K562 (cell line): ENCODE measurements around the gene CCDC192. TPM values are rescaled to one million over a fixed set of nuclear protein-coding genes. Genes with fewer than 3 reads are reported as not detected.

Experiments
- ATAC-seq: fragments of 200-7000 bp; cut with Tn5 transposase; 3 replicates; pipeline ENCODE4 v1.9.1; 2020; ENCODE audit warnings: moderate library complexity
- BruUV-seq: library from RNA; stranded (reverse); fragments of 400-500 nt; replicated peaks from 2 replicates; lab custom pipeline; 2021; lab: Mats Ljungman, UMichigan
- CTCF ChIA-PET: fragments of 300-600 bp; formaldehyde crosslinking; extraction: SDS; loops from one replicate; lab custom pipeline; 2021; ENCODE audit warnings: low intra/inter-chr PET ratio; lab: Yijun Ruan, JAX
- POLR2A ChIA-PET: fragments of 300-600, 350-650 bp; sonication (Branson Sonifier 250); formaldehyde crosslinking; extraction: SDS; loops from one replicate; lab custom pipeline; 2021; ENCODE audit warnings: antibody characterized with exemption, inconsistent platforms; lab: Yijun Ruan, JAX
- DNase-seq, 4 experiments: peaks; one replicate each; pipeline versions ENCODE4 v3.0.0 to v3.0.0-alpha.2; 2011 to 2018; ENCODE audit warnings: low spot score in 3 of 4, mixed read lengths in 3 of 4; ENCODE audit errors: extremely low read depth in 1 of 4
- FAIRE-seq: peaks from 2 replicates; lab custom pipeline; 2011; peaks lifted over from hg19 to GRCh38; lab: Jason Lieb, UNC
- H2AFZ ChIP-seq: 2 replicates; pipeline ENCODE4 v1.6.0; 2011; ENCODE audit warnings: low read depth, low read length, control low read depth, inconsistent platforms
- H3K27ac ChIP-seq: fragments of 200-600 bp; 3 replicates; pipeline ENCODE4 v1.8.0; 2011; ENCODE audit warnings: low read depth, mild to moderate bottlenecking, control low read depth, inconsistent platforms, low read length, moderate library complexity, mixed read lengths; ENCODE audit errors: extremely low read depth
- H3K27me3 ChIP-seq, 2 experiments: fragments of 300-600 bp in 1 of 2; 2 replicates in 1 of 2; 3 replicates in 1 of 2; pipeline versions ENCODE4 v1.6.0 to v1.8.0; 2011; ENCODE audit warnings: inconsistent platforms in 2 of 2, low read length in 2 of 2, mild to moderate bottlenecking in 1 of 2, mixed read lengths in 1 of 2, moderate library complexity in 1 of 2; ENCODE audit not compliant: control insufficient read depth in 2 of 2, insufficient read depth in 2 of 2
- H3K36me3 ChIP-seq: fragments of 300-600 bp; 3 replicates; pipeline ENCODE4 v1.8.0; 2011; ENCODE audit warnings: mild to moderate bottlenecking, low read length, inconsistent platforms; ENCODE audit not compliant: control insufficient read depth, insufficient read depth
- H3K4me1 ChIP-seq, 2 experiments: fragments of 200-600 bp in 1 of 2; replicated peaks in 1 of 2; 2 replicates in 1 of 2; 3 replicates in 1 of 2; pipeline versions ENCODE4 v1.5.1 to v1.8.0; 2011; ENCODE audit warnings: inconsistent platforms in 2 of 2, low read length in 2 of 2, mild to moderate bottlenecking in 1 of 2, mixed read lengths in 1 of 2, moderate library complexity in 1 of 2; ENCODE audit not compliant: control insufficient read depth in 2 of 2, insufficient read depth in 2 of 2
- H3K4me2 ChIP-seq: 2 replicates; pipeline ENCODE4 v1.6.1; 2011; ENCODE audit warnings: low read length, control low read depth, inconsistent platforms, mixed read lengths; ENCODE audit not compliant: insufficient read depth
- H3K4me3 ChIP-seq: fragments of 200-600 bp; sonication (generic), shearing (Covaris generic); 2 replicates; pipeline ENCODE4 v1.5.1; 2016; ENCODE audit warnings: control low read depth, inconsistent platforms
- H3K79me2 ChIP-seq: fragments of 200-600 bp; 3 replicates; pipeline ENCODE4 v1.8.0; 2011; ENCODE audit warnings: low read length, inconsistent platforms; ENCODE audit not compliant: control insufficient read depth, insufficient read depth
- H3K9ac ChIP-seq, 2 experiments: 2 replicates each; pipeline versions ENCODE4 v1.6.0 to v1.6.1; 2011; ENCODE audit warnings: low read depth in 2 of 2, low read length in 2 of 2, control low read depth in 1 of 2, inconsistent platforms in 1 of 2, mild to moderate bottlenecking in 1 of 2, mixed read lengths in 1 of 2; ENCODE audit not compliant: insufficient read depth in 1 of 2
- H3K9me1 ChIP-seq: one replicate; pipeline ENCODE4 v1.6.0; 2011; ENCODE audit warnings: inconsistent platforms, mild to moderate bottlenecking, low read length, moderate library complexity; ENCODE audit not compliant: control insufficient read depth, insufficient read depth
- H3K9me3 ChIP-seq: replicated peaks from 2 replicates; pipeline ENCODE4 v1.5.1; 2011; ENCODE audit warnings: low read depth, low read length, inconsistent platforms; ENCODE audit not compliant: control insufficient read depth, insufficient read depth
- H4K20me1 ChIP-seq: replicated peaks from 2 replicates; pipeline ENCODE4 v1.6.1; 2011; ENCODE audit warnings: low read length, inconsistent platforms, mixed read lengths; ENCODE audit not compliant: control insufficient read depth, insufficient read depth
- BCOR ChIP-seq: fragments of 450-650 bp; IDR thresholded peaks from 2 replicates; pipeline ENCODE4 v1.6.1; 2016
- CHD4 ChIP-seq: fragments of 200-600 bp; sonication (generic); IDR thresholded peaks from 3 replicates; pipeline ENCODE4 v1.6.1; 2012; ENCODE audit warnings: low read depth, mild to moderate bottlenecking, mixed read lengths, low read length, inconsistent platforms; ENCODE audit not compliant: insufficient read depth, insufficient replicate concordance, poor library complexity, severe bottlenecking
- FOXK2 ChIP-seq, 2 experiments: fragments of 450-650 bp; IDR thresholded peaks in 1 of 2; conservative IDR thresholded peaks in 1 of 2; 2 replicates each; pipeline ENCODE4 v1.6.1; 2016; ENCODE audit warnings: low read depth in 2 of 2, mild to moderate bottlenecking in 1 of 2
- GABPA ChIP-seq: fragments of 200-800 bp; sonication (Bioruptor generic); conservative IDR thresholded peaks from 2 replicates; pipeline ENCODE4 v1.6.1; 2016; ENCODE audit warnings: low read depth, missing genetic modification characterization, missing compliant biosample characterization
- HDAC2 ChIP-seq: fragments of 450-650 bp; IDR thresholded peaks from 2 replicates; pipeline ENCODE4 v1.6.1; 2016; ENCODE audit warnings: mild to moderate bottlenecking
- KDM2B ChIP-seq: fragments of 250-450 bp; sonication (Bioruptor Pico); IDR thresholded peaks from 2 replicates; pipeline ENCODE4 v1.8.0; 2021; ENCODE audit warnings: mild to moderate bottlenecking, moderate library complexity
- NFRKB ChIP-seq: fragments of 450-650 bp; IDR thresholded peaks from 2 replicates; pipeline ENCODE4 v1.6.1; 2016; ENCODE audit warnings: low read depth
- NRF1 ChIP-seq, 2 experiments: fragments of 450-650 bp; IDR thresholded peaks in 1 of 2; conservative IDR thresholded peaks in 1 of 2; 2 replicates each; pipeline ENCODE4 v1.6.1; 2014; ENCODE audit warnings: mild to moderate bottlenecking in 2 of 2
- NUFIP1 ChIP-seq: fragments of 450-650 bp; IDR thresholded peaks from 2 replicates; pipeline ENCODE4 v1.6.1; 2018; ENCODE audit not compliant: partially characterized antibody
- PHF8 ChIP-seq: fragments of 200-600 bp; sonication (generic); IDR thresholded peaks from 2 replicates; pipeline ENCODE4 v1.6.1; 2012; ENCODE audit warnings: mixed run types, mild to moderate bottlenecking, inconsistent platforms, low read length, moderate library complexity, borderline replicate concordance
- POLR2A ChIP-seq: fragments of 450-650 bp; conservative IDR thresholded peaks from 2 replicates; pipeline ENCODE4 v1.6.1; 2016
- RBM25 ChIP-seq: fragments of 200-400 bp; formaldehyde crosslinking; IDR thresholded peaks from 2 replicates; pipeline ENCODE4 v1.6.1; 2018; ENCODE audit warnings: low read length, low read depth, moderate library complexity; ENCODE audit not compliant: severe bottlenecking
- TAF9B ChIP-seq: fragments of 450-650 bp; IDR thresholded peaks from 2 replicates; pipeline ENCODE4 v1.6.1; 2018; ENCODE audit warnings: mild to moderate bottlenecking; ENCODE audit not compliant: partially characterized antibody
- YY1 ChIP-seq, 3 experiments: IDR thresholded peaks; 2 replicates each; pipeline ENCODE4 v1.6.1; 2011; ENCODE audit warnings: low read length in 2 of 3, mild to moderate bottlenecking in 2 of 3, moderate library complexity in 2 of 3, borderline replicate concordance in 1 of 3, control low read depth in 1 of 3, low read depth in 1 of 3; ENCODE audit not compliant: insufficient read depth in 3 of 3, insufficient replicate concordance in 2 of 3, control insufficient read depth in 1 of 3, insufficient read length in 1 of 3; ENCODE audit errors: extremely low read depth in 1 of 3
- WGBS: fragments of 100-300 bp; shearing (Covaris generic); methylation state at CpG from one replicate; pipeline ENCODE4 v1.1.6; 2016; ENCODE audit warnings: low coverage, mixed read lengths; ENCODE audit not compliant: insufficient coverage; ENCODE audit errors: missing lambda C conversion rate; 5-methylcytosine and 5-hydroxymethylcytosine counted together
- in situ Hi-C: fragments of 300-500 bp; cut with MboI; formaldehyde crosslinking; loops from 4 replicates; pipeline ENCODE4 v1.15.0; 2018; ENCODE audit warnings: inconsistent platforms, mixed read lengths
- intact Hi-C: fragments of 100-400 bp; cut with micrococcal nuclease; formaldehyde crosslinking; loops from 2 replicates; pipeline ENCODE4 v1.14.2; 2022
- polyA plus RNA-seq, 8 experiments: library from polyadenylated mRNA; depleted of rRNA in 4 of 8; stranded (reverse) in 5 of 8; unstranded in 3 of 8; fragments of >200 nt; fragmentation: Nextera tagmentation in 2 of 8; fragmentation: Illumina TruSeq in 1 of 8; extraction: Ambion mirVana in 2 of 8; extraction: Trizol in 1 of 8; gene quantifications; 2 replicates each; pipeline versions ENCODE4 v1.2.1 to v1.2.3, GENCODE V29; 2011 to 2014; ENCODE audit warnings: inconsistent platforms in 1 of 8, missing spikeins in 1 of 8
- total RNA-seq, 7 experiments: library from RNA; depleted of rRNA in 6 of 7; stranded (reverse); fragments of >200 nt in 6 of 7; fragmentation: Illumina TruSeq in 2 of 7; extraction: Trizol in 2 of 7; gene quantifications; 2 replicates each; pipeline versions ENCODE4 v1.2.1 to v1.2.3, GENCODE V29; 2011 to 2021; ENCODE audit warnings: low replicate concordance in 1 of 7
- TF ChIP-seq, protein P1 (sequence below): fragments of 450-650 bp; IDR thresholded peaks from 2 replicates; pipeline ENCODE4 v1.6.1; 2017; ENCODE audit warnings: antibody characterized with exemption, mild to moderate bottlenecking

The CCDC192 gene
- total and polyA plus RNA-seq, 9 of the 15 experiments (the other 6 are each of a cell fraction or from before 2014, with no cell fraction given) = 0.21 to 0.66 (median 0.38) TPM; not detected in 2

DNA sequence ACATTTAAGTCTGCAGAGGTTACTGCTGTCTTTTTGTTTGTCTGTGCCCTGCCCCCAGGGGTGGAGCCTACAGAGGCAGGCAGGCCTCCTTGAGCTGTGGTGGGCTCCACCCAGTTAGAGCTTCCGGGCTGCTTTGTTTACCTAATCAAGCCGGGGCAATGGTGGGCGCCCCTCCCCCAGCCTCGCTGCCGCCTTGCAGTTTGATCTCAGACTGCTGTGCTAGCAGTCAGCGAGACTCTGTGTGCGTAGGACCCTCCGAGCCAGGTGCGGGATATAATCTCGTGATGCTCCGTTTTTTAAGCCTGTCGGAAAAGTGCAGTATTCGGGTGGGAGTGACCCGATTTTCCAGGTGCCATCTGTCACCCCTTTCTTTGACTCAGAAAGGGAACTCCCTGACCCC lies 36.2 kb downstream of the CCDC192 start (continued):
- TF ChIP-seq YY1 (IDR thresholded peaks at IDR 0.05; ENCODE audit: borderline replicate concordance in 1 of 3, control insufficient read depth in 1 of 3, extremely low read depth in 1 of 3, insufficient read depth in 3 of 3, insufficient read length in 1 of 3, insufficient replicate concordance in 2 of 3, low read depth in 1 of 3, low read length in 2 of 3) = peak in 1 of 3 experiments; percentile 32
- TF ChIP-seq POLR2A = peak; percentile 64
- TF ChIP-seq GABPA (tag) = 0 out of 2 replicates have a peak, but pooled peaks have one; percentile 10
- peak; percentile 88 to 89 for TF ChIP-seq FOXK2 (conservative IDR thresholded peaks at IDR 0.05 in 1 of 2, IDR thresholded peaks at IDR 0.05 in 1 of 2; ENCODE audit: low read depth in 2 of 2)
- TF ChIP-seq NRF1 (conservative IDR thresholded peaks at IDR 0.05 in 1 of 2, IDR thresholded peaks at IDR 0.05 in 1 of 2) = peak in 1 of 2 experiments; percentile 28; a peak in 1 of 4 replicates

GRCh38 chr5:127739807-127740384 lies 36.7 kb downstream of the CCDC192 start:
- Histone ChIP-seq H3K4me3 (peak overlapping the region; percentile 26), H3K79me2 (no peaks in the 10 kb centered on the region), H3K36me3 (no peaks in the 10 kb centered on the region), H3K4me1 (peaks cover 0 to 4% of the 10 kb centered on the region in 2 experiments; a peak in 2 of 5 replicates), H3K9ac (peak overlapping the region in 1 of 2 experiments; percentile 43; a peak in 2 of 4 replicates), H2AFZ (peak overlapping the region; percentile 96), H3K4me2 (peak overlapping the region; percentile 69), H3K9me3 (no peaks in the 10 kb centered on the region), H3K27me3 (no peaks in the 10 kb centered on the region; a peak in 1 of 5 replicates), H3K9me1 (no peaks in the 10 kb centered on the region), H3K27ac (peak overlapping the region; percentile 52), H4K20me1 (no peaks in the 10 kb centered on the region)
- WGBS = 6% methylated on average over 6 of the region's 10 CpGs
- FAIRE-seq = peak; percentile 55
- intact Hi-C loops (loop anchor here (10.0 kb wide), 2 partner anchors 345 to 1395 kb away; partner anchors contain the start of gene SLC12A2), in situ Hi-C loops (no loop called here)
- DNase-seq = peak in 2 of 4 experiments; percentile 16 to 20
- ChIA-PET POLR2A (no interaction called here), CTCF (no interaction called here)
- ATAC-seq = peak; percentile 82
- TSS peak; percentile 88 for BruUV-seq
- TF ChIP-seq YY1 (IDR thresholded peaks at IDR 0.05; ENCODE audit: borderline replicate concordance in 1 of 3, control insufficient read depth in 1 of 3, extremely low read depth in 1 of 3, insufficient read depth in 3 of 3, insufficient read length in 1 of 3, insufficient replicate concordance in 2 of 3, low read depth in 1 of 3, low read length in 2 of 3) = peak in 2 of 3 experiments; percentile 14 to 71
- peak; percentile 29; the same call in 1 of the 2 replicates for TF ChIP-seq HDAC2
- TF ChIP-seq RBM25 = peak; percentile 82
- no peak for TF ChIP-seq NUFIP1
- TF ChIP-seq, protein P1, sequence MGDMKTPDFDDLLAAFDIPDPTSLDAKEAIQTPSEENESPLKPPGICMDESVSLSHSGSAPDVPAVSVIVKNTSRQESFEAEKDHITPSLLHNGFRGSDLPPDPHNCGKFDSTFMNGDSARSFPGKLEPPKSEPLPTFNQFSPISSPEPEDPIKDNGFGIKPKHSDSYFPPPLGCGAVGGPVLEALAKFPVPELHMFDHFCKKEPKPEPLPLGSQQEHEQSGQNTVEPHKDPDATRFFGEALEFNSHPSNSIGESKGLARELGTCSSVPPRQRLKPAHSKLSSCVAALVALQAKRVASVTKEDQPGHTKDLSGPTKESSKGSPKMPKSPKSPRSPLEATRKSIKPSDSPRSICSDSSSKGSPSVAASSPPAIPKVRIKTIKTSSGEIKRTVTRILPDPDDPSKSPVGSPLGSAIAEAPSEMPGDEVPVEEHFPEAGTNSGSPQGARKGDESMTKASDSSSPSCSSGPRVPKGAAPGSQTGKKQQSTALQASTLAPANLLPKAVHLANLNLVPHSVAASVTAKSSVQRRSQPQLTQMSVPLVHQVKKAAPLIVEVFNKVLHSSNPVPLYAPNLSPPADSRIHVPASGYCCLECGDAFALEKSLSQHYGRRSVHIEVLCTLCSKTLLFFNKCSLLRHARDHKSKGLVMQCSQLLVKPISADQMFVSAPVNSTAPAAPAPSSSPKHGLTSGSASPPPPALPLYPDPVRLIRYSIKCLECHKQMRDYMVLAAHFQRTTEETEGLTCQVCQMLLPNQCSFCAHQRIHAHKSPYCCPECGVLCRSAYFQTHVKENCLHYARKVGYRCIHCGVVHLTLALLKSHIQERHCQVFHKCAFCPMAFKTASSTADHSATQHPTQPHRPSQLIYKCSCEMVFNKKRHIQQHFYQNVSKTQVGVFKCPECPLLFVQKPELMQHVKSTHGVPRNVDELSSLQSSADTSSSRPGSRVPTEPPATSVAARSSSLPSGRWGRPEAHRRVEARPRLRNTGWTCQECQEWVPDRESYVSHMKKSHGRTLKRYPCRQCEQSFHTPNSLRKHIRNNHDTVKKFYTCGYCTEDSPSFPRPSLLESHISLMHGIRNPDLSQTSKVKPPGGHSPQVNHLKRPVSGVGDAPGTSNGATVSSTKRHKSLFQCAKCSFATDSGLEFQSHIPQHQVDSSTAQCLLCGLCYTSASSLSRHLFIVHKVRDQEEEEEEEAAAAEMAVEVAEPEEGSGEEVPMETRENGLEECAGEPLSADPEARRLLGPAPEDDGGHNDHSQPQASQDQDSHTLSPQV = peak; percentile 52; the same call in 1 of the 2 replicates
- 0 out of 2 replicates have a peak, but pooled peaks have one; percentile 1 for TF ChIP-seq PHF8
- TF ChIP-seq TAF9B = peak; percentile 16
- peak; percentile 67; the same call in 1 of the 2 replicates for TF ChIP-seq BCOR
- TF ChIP-seq CHD4 = peak; percentile 28
- no peak for TF ChIP-seq KDM2B (CRISPR knock-in tag)
- peak; percentile 70; the same call in 1 of the 2 replicates for TF ChIP-seq NFRKB
